H1 (cell line): ENCODE measurements around the gene PTTG2. TPM values are rescaled to one million over a fixed set of nuclear protein-coding genes. Genes with fewer than 3 reads are reported as not detected.

Source experiments
- CTCF ChIA-PET: fragments of 300-600 bp; sonication (Branson Sonifier 250); formaldehyde crosslinking; loops from one replicate; lab custom pipeline; 2021; ENCODE audit not compliant: partially characterized antibody; lab: Charles Lee
- POLR2A ChIA-PET: fragments of 300-600 bp; sonication (Branson Sonifier 250); formaldehyde crosslinking; loops from one replicate; lab custom pipeline; 2021; ENCODE audit warnings: inconsistent platforms; ENCODE audit not compliant: partially characterized antibody; lab: Charles Lee
- DNase-seq, 2 experiments: peaks; one replicate each; pipeline versions ENCODE4 v3.0.0 to v3.0.0-alpha.2; 2010 to 2022; ENCODE audit warnings: low spot score in 2 of 2, low read depth in 1 of 2, mixed read lengths in 1 of 2
- FAIRE-seq: peaks from 2 replicates; lab custom pipeline; 2011; peaks lifted over from hg19 to GRCh38; lab: Jason Lieb, UNC
- H2AFZ ChIP-seq: 2 replicates; pipeline ENCODE4 v1.8.1; 2012; ENCODE audit warnings: low read length, inconsistent platforms
- H2AK5ac ChIP-seq: 2 replicates; pipeline ENCODE4 v1.6.1; 2013; ENCODE audit warnings: low read depth, low read length
- H2BK120ac ChIP-seq: replicated peaks from 2 replicates; pipeline ENCODE3; 2013; ENCODE audit warnings: low read depth, low read length, inconsistent platforms
- H2BK12ac ChIP-seq: 2 replicates; pipeline ENCODE4 v1.6.1; 2013; ENCODE audit warnings: low read depth, low read length
- H2BK15ac ChIP-seq: 2 replicates; pipeline ENCODE4 v1.6.1; 2013; ENCODE audit warnings: low read length
- H2BK20ac ChIP-seq: 2 replicates; pipeline ENCODE4 v1.6.1; 2013; ENCODE audit warnings: low read length
- H2BK5ac ChIP-seq: 2 replicates; pipeline ENCODE4 v1.6.1; 2013; ENCODE audit warnings: low read depth, low read length
- H3K14ac ChIP-seq: 2 replicates; pipeline ENCODE4 v1.6.1; 2013; ENCODE audit warnings: inconsistent platforms; ENCODE audit not compliant: insufficient read length
- H3K18ac ChIP-seq: 2 replicates; pipeline ENCODE4 v1.6.1; 2013; ENCODE audit warnings: low read length; ENCODE audit errors: extremely low read depth
- H3K23ac ChIP-seq: 2 replicates; pipeline ENCODE4 v1.6.1; 2013; ENCODE audit warnings: inconsistent platforms; ENCODE audit not compliant: insufficient read length
- H3K23me2 ChIP-seq: 2 replicates; pipeline ENCODE4 v1.6.1; 2013; ENCODE audit warnings: low read depth, low read length
- H3K27ac ChIP-seq: 2 replicates; pipeline ENCODE4 v1.6.1; 2011; ENCODE audit warnings: low read depth, low read length, inconsistent platforms
- H3K27me3 ChIP-seq, 4 experiments: replicated peaks in 1 of 4; 1 replicate in 1 of 4; 2 replicates in 3 of 4; pipeline versions ENCODE4 v1.6.1 to v1.8.1; 2011 to 2013; ENCODE audit warnings: low read length in 3 of 4, mild to moderate bottlenecking in 3 of 4, inconsistent platforms in 2 of 4, mixed read lengths in 2 of 4, moderate library complexity in 1 of 4; ENCODE audit not compliant: control insufficient read depth in 3 of 4, insufficient read depth in 3 of 4; ENCODE audit errors: extremely low read depth in 1 of 4
- H3K36me3 ChIP-seq, 4 experiments: 2 replicates each; pipeline versions ENCODE4 v1.6.1 to v1.8.1; 2011 to 2013; ENCODE audit warnings: mild to moderate bottlenecking in 4 of 4, low read length in 3 of 4, moderate library complexity in 2 of 4, control low read depth in 1 of 4, inconsistent platforms in 1 of 4; ENCODE audit not compliant: insufficient read depth in 4 of 4, control insufficient read depth in 2 of 4
- H3K4ac ChIP-seq: replicated peaks from 2 replicates; pipeline ENCODE3; 2013; ENCODE audit warnings: low read length, low read depth, mixed read lengths, inconsistent platforms; ENCODE audit not compliant: insufficient read length
- H3K4me1 ChIP-seq, 4 experiments: replicated peaks in 1 of 4; 1 replicate in 1 of 4; 2 replicates in 3 of 4; pipeline versions ENCODE4 v1.6.1 to v1.8.1; 2011 to 2013; ENCODE audit warnings: low read length in 3 of 4, inconsistent platforms in 2 of 4, mixed read lengths in 1 of 4; ENCODE audit not compliant: insufficient read depth in 4 of 4, control insufficient read depth in 3 of 4
- H3K4me2 ChIP-seq, 2 experiments: 2 replicates each; pipeline versions ENCODE4 v1.6.1 to v1.8.1; 2011 to 2013; ENCODE audit warnings: low read depth in 2 of 2, low read length in 2 of 2, control low read depth in 1 of 2, inconsistent platforms in 1 of 2, mild to moderate bottlenecking in 1 of 2; ENCODE audit not compliant: insufficient read depth in 1 of 2
- H3K4me3 ChIP-seq, 4 experiments: fragments of 200-600, 300-600 bp in 1 of 4; sonication (generic), shearing (Covaris generic), sonication (Bioruptor Twin) in 1 of 4; 2 replicates each; pipeline versions ENCODE4 v1.5.1 to v1.8.1; 2011 to 2016; ENCODE audit warnings: low read length in 4 of 4, low read depth in 3 of 4, control low read depth in 2 of 4, inconsistent platforms in 2 of 4, mild to moderate bottlenecking in 2 of 4, mixed read lengths in 1 of 4, moderate library complexity in 1 of 4; ENCODE audit not compliant: insufficient read depth in 2 of 4; ENCODE audit errors: extremely low read depth in 1 of 4
- H3K56ac ChIP-seq: replicated peaks from 2 replicates; pipeline ENCODE3; 2013; ENCODE audit warnings: low read depth, mild to moderate bottlenecking, mixed read lengths, low read length, inconsistent platforms; ENCODE audit not compliant: insufficient read length
- H3K79me1 ChIP-seq: 2 replicates; pipeline ENCODE4 v1.6.1; 2013; ENCODE audit warnings: low read depth, low read length, control low read depth
- H3K79me2 ChIP-seq, 2 experiments: 2 replicates each; pipeline versions ENCODE4 v1.6.1 to v1.8.1; 2012 to 2013; ENCODE audit warnings: low read length in 2 of 2, mild to moderate bottlenecking in 2 of 2, inconsistent platforms in 1 of 2; ENCODE audit not compliant: insufficient read depth in 2 of 2, control insufficient read depth in 1 of 2
- H3K9ac ChIP-seq, 4 experiments: replicated peaks in 1 of 4; 1 replicate in 1 of 4; 2 replicates in 3 of 4; pipeline versions ENCODE4 v1.6.1 to v1.8.1; 2011 to 2013; ENCODE audit warnings: low read depth in 3 of 4, low read length in 3 of 4, control low read depth in 2 of 4, mild to moderate bottlenecking in 2 of 4, moderate library complexity in 2 of 4, inconsistent platforms in 1 of 4; ENCODE audit errors: extremely low read depth in 1 of 4
- H3K9me3 ChIP-seq, 2 experiments: 2 replicates each; pipeline versions ENCODE4 v1.6.1 to v1.8.1; 2012 to 2013; ENCODE audit warnings: mild to moderate bottlenecking in 2 of 2, moderate library complexity in 2 of 2, control low read depth in 1 of 2, inconsistent platforms in 1 of 2, low read depth in 1 of 2, low read length in 1 of 2, mixed read lengths in 1 of 2; ENCODE audit not compliant: insufficient read depth in 2 of 2
- H4K20me1 ChIP-seq, 2 experiments: replicated peaks in 1 of 2; 2 replicates each; pipeline versions ENCODE3 to v1.8.1; 2011 to 2013; ENCODE audit warnings: inconsistent platforms in 2 of 2, low read length in 2 of 2, mild to moderate bottlenecking in 1 of 2; ENCODE audit not compliant: insufficient read depth in 2 of 2, control insufficient read depth in 1 of 2
- H4K5ac ChIP-seq: 2 replicates; pipeline ENCODE4 v1.6.1; 2013; ENCODE audit warnings: low read length, low read depth, mixed read lengths, inconsistent platforms; ENCODE audit not compliant: insufficient read length
- H4K8ac ChIP-seq: 2 replicates; pipeline ENCODE4 v1.8.0; 2013; ENCODE audit warnings: mild to moderate bottlenecking, moderate library complexity, low read length, inconsistent platforms; ENCODE audit not compliant: insufficient read depth; ENCODE audit errors: extremely low read depth
- H4K91ac ChIP-seq: replicated peaks from 2 replicates; pipeline ENCODE3; 2013; ENCODE audit warnings: low read length, mixed read lengths, inconsistent platforms; ENCODE audit not compliant: insufficient read length
- POLR2AphosphoS5 ChIP-seq: IDR thresholded peaks from 2 replicates; pipeline ENCODE4 v1.6.1; 2011; ENCODE audit warnings: low read depth, low read length
- TAF7 ChIP-seq: optimal IDR thresholded peaks from 2 replicates; pipeline ENCODE3; 2011; ENCODE audit warnings: low read depth, mild to moderate bottlenecking, inconsistent platforms, low read length, moderate library complexity, borderline replicate concordance
- ZNF274 ChIP-seq: IDR thresholded peaks from 2 replicates; pipeline ENCODE4 v1.7.0; 2012; ENCODE audit warnings: low read length, borderline replicate concordance; ENCODE audit errors: extremely low read depth
- WGBS, 2 experiments: shearing (Covaris generic) in 1 of 2; methylation state at CpG; one replicate each; pipeline versions ENCODE4 v1.1.6 to v1.1.7; 2013 to 2015; ENCODE audit warnings: low lambda C conversion rate in 2 of 2, mixed read lengths in 2 of 2, inconsistent platforms in 1 of 2, low coverage in 1 of 2, missing lambda C conversion rate in 1 of 2; ENCODE audit not compliant: insufficient replicate concordance in 2 of 2, insufficient coverage in 1 of 2, insufficient read length in 1 of 2; ENCODE audit errors: extremely low coverage in 1 of 2, missing lambda C conversion rate in 1 of 2; 5-methylcytosine and 5-hydroxymethylcytosine counted together
- polyA plus RNA-seq, 7 experiments: library from polyadenylated mRNA; depleted of rRNA in 3 of 7; stranded (reverse) in 5 of 7; unstranded in 2 of 7; fragments of >200 nt in 5 of 7; fragments of 200-250 nt in 2 of 7; gene quantifications; 1 replicate in 5 of 7; 2 replicates in 1 of 7; 4 replicates in 1 of 7; pipeline versions ENCODE4 v1.2.1 to v1.2.3, GENCODE V29; 2011 to 2013; ENCODE audit warnings: missing spikeins in 2 of 7, mixed read lengths in 2 of 7
- total RNA-seq: library from RNA; stranded (reverse); fragmentation: NEBNext Ultra II Directional; extraction: Animal tissue kit (Norgen Biotek cat#: 25700); gene quantifications from 2 replicates; pipeline ENCODE4 v1.2.1, GENCODE V29; 2021

The PTTG2 gene
- total and polyA plus RNA-seq, 2 of the 8 experiments (the other 6 are each of a cell fraction or from before 2014, with no cell fraction given) = not detected

DNA sequence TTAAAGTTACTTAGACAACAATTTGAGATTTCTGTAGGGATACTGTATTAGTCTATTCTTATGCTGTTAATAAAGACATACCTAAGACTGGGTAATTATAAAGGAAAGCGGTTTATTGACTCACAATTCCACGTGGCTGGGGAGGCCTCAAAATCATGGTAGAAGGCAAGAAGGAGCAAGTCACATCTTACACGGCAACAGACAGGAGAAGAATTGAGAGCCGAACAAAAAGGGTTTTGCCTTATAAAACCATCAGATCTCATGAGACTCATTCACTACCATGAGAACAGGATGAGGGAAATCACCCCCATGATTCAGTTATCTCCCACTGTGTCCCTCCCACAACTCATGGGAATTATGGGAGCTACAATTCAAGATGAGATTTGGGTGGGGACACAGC lies 11.0 kb downstream of the PTTG2 start:
- H3K9me3 ChIP-seq = no peaks in the 10 kb centered on the region
- no peak for FAIRE-seq
- no peaks in the 10 kb centered on the region for H3K79me1 ChIP-seq
- no peak overlapping the region for H2BK120ac ChIP-seq
- H3K27me3 ChIP-seq = no peaks in the 10 kb centered on the region
- no peak overlapping the region for H4K8ac ChIP-seq
- ChIA-PET CTCF (interaction anchor here (0.7 to 1.9 kb wide), 5 partner anchors 8 to 22 kb away, joined by 3 to 7 read pairs (median 3); no protein-coding TSS in a partner anchor), POLR2A (no interaction called here)
- no peaks in the 10 kb centered on the region for H3K23me2 ChIP-seq
- H4K5ac ChIP-seq = no peak overlapping the region
- no peaks in the 10 kb centered on the region for H3K79me2 ChIP-seq
- peaks cover 0 to under 1% (median under 1%) of the 10 kb centered on the region in 4 experiments; a peak in 1 of 7 replicates for H3K4me1 ChIP-seq
- H3K14ac ChIP-seq = no peak overlapping the region
- no peak overlapping the region for H3K4ac ChIP-seq
- WGBS, 2 experiments = 98% methylated on average over 4 of the region's 4 CpGs; no CpG with 5 or more reads in 1 of the 2 experiments
- H2AFZ ChIP-seq = no peak overlapping the region
- H3K27ac ChIP-seq = no peak overlapping the region
- H2AK5ac ChIP-seq = no peak overlapping the region
- no peak overlapping the region for H2BK15ac ChIP-seq
- H3K9ac ChIP-seq = no peak overlapping the region
- no peak overlapping the region for H3K4me2 ChIP-seq
- no peaks in the 10 kb centered on the region for H3K36me3 ChIP-seq
- H3K56ac ChIP-seq = no peak overlapping the region
- no peak overlapping the region for H2BK12ac ChIP-seq
- no peak for DNase-seq
- no peak overlapping the region for H3K4me3 ChIP-seq
- H2BK20ac ChIP-seq = no peak overlapping the region
- no peak overlapping the region for H2BK5ac ChIP-seq
- no peak overlapping the region for H3K18ac ChIP-seq
- no peak overlapping the region for H3K23ac ChIP-seq
- no peak overlapping the region for H4K91ac ChIP-seq
- H4K20me1 ChIP-seq = no peaks in the 10 kb centered on the region
- TF ChIP-seq POLR2AphosphoS5 (no peak), ZNF274 (no peak), TAF7 (no peak)
